HG03571 (cell line): ENCODE measurements around the gene CAPN1.

ENCODE experiments used
- ATAC-seq: cut with Tn5 transposase; IDR thresholded peaks from one replicate; pipeline ENCODE4 v1.9.1; 2021; ENCODE audit not compliant: unreplicated experiment

Gene CAPN1

DNA sequence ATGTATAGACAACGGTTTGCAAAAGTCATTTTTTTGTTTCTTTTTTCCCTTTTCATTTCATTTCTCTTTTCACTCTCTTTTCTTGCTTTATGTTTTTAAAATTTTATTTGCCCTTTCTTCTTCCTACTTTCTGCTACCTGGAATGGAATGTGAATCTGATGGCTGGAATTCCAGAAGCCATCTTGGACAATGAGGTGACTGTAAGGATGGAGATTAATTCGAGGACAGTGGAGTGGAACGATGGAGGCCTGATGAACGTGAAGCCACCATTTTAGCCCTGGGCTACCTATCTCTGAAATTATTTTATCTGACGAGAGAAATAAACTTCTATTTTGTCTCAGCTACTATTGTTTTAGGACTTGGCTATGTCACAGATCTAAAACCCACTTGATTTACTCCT, 77.3 kb downstream of the CAPN1 start:
- no peak for ATAC-seq

DNA sequence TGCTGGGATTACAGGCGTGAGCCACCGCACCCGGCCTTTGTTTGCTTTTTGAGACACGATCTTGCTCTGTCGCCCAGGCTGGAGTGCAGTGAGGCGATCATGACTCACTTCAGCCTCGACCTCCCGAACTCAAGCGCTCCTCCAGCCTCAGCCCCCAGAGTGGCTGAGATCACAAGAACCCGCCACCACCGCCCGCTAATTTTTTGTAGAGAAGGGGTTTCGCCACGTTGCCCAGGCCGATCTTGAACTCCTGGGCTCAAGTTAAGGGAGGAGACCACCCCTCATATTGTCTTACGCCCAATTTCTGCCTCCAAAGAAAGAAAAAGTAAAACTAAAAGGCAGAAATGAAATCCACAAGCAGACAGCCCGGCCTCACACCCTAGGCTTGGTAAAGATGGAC, 78.6 kb downstream of the CAPN1 start:
- ATAC-seq, result no peak

DNA sequence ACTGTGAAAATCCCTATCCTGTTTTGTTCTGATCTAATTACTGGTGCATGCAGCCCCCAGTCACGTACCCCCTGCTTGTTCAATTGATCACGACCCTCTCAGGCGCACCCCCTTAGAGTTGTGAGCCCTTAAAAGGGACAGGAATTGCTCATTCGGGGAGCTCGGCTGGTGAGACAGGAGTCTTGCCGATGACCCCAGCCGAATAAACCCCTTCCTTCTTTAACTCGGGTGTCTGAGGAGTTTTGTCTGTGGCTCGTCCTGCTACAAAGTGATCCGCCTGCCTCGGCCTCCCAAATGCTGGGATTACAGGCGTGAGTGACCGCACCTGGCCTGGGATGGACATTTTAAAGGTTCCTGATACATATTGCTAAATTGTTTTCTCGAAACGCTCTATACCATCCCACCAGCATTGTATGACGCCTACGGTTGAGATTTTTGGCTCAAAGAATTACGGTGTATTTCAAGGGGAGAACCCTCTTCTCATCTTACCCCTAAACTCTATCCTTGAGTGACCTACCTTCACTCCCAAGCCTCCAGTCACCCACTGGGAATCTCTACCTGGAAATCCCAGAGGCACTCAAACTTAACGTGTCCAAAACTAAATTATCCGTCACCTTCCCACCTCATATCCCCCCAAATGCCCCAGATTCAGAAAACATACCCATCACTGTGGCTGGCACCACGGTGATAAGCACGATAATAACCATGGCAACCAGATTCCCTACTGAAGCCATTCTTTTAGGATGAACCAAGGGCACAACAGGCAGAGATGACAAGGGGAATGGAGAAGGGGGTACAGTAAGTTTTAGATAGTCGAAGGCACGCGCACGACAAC, 79.2 kb downstream of the CAPN1 start:
- ATAC-seq, result peak; percentile 3
